Measurements from ENCODE around the gene NDUFS7. TPM values are rescaled to one million over a fixed set of nuclear protein-coding genes. Genes with fewer than 3 reads are reported as not detected.

The NDUFS7 gene
- total RNA-seq, 3 donors from 2014 or later (not counting 1 experiment from before 2014, with no cell fraction given) = 60.8 to 67.9 (median 66.6) TPM

DNA sequence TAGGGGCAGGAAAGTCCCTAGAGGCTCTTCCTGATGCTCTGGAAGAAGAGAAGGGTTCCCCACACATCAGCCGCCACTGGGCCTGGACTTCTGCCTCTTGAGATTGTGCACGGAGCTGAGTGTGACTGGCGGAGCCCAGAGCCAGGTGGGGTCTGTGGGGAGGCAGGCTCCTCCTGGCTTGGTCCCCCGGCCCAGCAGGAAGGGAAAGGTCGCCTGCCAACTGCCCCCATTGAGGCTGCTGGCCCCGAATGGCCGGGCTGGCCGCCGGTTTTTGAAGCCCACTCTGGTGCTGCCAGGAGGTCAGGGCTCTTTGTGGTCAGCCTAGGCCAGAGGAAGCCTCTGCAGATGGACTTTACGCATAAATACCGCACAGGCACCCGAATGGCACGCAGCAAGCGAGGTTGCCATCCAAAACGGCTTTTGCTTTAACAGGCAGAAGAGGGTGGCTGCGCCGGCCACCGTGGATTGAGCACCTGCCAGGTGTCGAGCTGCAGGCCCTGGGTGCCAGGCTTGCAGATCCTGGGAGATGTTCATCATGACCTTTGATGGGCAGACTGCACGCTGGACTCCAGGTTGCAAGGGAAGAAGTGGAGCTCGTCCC is 28.7 kb downstream of the NDUFS7 start:
- peak overlapping the region; percentile 91 to 94 for H3K27ac Mint-ChIP-seq
- no peaks in the 10 kb centered on the region for H3K9me3 Mint-ChIP-seq
- peaks cover 69 to 80% of the 10 kb centered on the region in 2 donors for H3K4me1 Mint-ChIP-seq
- intact Hi-C loops (cut with micrococcal nuclease) = no loop called here
- TF ChIP-seq, protein P1, sequence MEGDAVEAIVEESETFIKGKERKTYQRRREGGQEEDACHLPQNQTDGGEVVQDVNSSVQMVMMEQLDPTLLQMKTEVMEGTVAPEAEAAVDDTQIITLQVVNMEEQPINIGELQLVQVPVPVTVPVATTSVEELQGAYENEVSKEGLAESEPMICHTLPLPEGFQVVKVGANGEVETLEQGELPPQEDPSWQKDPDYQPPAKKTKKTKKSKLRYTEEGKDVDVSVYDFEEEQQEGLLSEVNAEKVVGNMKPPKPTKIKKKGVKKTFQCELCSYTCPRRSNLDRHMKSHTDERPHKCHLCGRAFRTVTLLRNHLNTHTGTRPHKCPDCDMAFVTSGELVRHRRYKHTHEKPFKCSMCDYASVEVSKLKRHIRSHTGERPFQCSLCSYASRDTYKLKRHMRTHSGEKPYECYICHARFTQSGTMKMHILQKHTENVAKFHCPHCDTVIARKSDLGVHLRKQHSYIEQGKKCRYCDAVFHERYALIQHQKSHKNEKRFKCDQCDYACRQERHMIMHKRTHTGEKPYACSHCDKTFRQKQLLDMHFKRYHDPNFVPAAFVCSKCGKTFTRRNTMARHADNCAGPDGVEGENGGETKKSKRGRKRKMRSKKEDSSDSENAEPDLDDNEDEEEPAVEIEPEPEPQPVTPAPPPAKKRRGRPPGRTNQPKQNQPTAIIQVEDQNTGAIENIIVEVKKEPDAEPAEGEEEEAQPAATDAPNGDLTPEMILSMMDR (IDR thresholded peaks at IDR 0.05) = no peak
- H3K4me1 ChIP-seq (ENCODE audit: control insufficient read depth, insufficient read depth, low read length) = peaks cover 89% of the 10 kb centered on the region
- 75% methylated on average over 21 of the region's 21 CpGs for WGBS (ENCODE audit: insufficient coverage)
- H3K27me3 ChIP-seq (ENCODE audit: control insufficient read depth, insufficient read depth, low read length) = no peaks in the 10 kb centered on the region
- H3K4me3 ChIP-seq (ENCODE audit: low read length) = no peak overlapping the region
- DNase-seq (no peak), ATAC-seq (no peak)
- H3K4me3 Mint-ChIP-seq = peak overlapping the region; percentile 72
- H3K27me3 Mint-ChIP-seq (ENCODE audit: low read depth in 2 of 2) = no peaks in the 10 kb centered on the region
- no peaks in the 10 kb centered on the region for H3K9me3 ChIP-seq (ENCODE audit: control insufficient read depth, insufficient read depth, low read length)
- no peaks in the 10 kb centered on the region for H3K36me3 Mint-ChIP-seq
- peaks cover 11% of the 10 kb centered on the region for H3K36me3 ChIP-seq (ENCODE audit: control insufficient read depth, insufficient read depth, low read length)
- H3K27ac ChIP-seq (ENCODE audit: low read length) = peak overlapping the region; percentile 61

DNA sequence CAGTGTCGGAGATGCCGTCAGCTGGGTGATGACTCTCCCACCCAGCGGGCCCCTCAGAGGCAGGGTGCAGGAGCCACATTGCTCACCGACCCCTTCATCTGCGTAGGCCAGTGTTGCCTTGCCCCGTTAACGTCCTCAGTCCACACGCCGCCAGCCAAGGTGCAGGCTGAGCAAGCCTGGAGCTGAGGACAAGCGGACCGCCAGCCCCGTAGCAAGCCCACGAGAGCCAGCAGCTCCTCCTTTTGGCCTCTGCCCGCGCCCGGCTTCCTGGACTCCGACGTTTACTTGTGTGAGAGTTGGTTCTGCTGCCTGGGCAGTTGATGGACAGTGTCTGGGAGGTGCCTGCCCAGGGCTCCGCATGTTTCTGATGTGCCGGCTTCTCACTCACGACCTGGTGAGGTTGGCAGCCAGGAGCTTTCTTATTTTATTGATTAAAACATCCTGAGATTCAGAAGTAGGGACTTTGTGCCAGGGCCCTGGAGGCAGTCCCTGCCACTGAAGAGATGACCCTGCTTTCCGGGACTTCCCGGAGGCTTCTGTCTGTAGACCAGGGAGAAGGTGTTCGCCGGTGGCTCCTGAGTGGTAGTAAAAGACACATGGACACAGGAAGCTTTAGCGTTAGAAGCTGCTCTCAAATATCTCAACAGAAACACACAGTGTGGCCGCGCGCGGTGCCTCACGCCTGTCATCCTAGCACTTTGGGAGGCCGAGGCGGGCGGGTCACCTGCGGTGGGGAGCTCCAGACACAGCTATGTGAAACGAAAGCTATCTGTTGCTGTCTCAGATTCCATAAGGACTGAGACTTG is 29.5 kb downstream of the NDUFS7 start:
- H3K36me3 Mint-ChIP-seq = no peaks in the 10 kb centered on the region
- no peaks in the 10 kb centered on the region for H3K9me3 Mint-ChIP-seq
- H3K36me3 ChIP-seq (ENCODE audit: control insufficient read depth, insufficient read depth, low read length) = peaks cover 14% of the 10 kb centered on the region
- peaks cover 73 to 84% of the 10 kb centered on the region in 2 donors for H3K4me1 Mint-ChIP-seq
- H3K27ac Mint-ChIP-seq = peak overlapping the region; percentile 91 to 94
- no peaks in the 10 kb centered on the region for H3K27me3 Mint-ChIP-seq (ENCODE audit: low read depth in 2 of 2)
- DNase-seq (no peak), ATAC-seq (peak in 1 of 3 donors; percentile 5)
- H3K9me3 ChIP-seq (ENCODE audit: control insufficient read depth, insufficient read depth, low read length) = no peaks in the 10 kb centered on the region
- WGBS (ENCODE audit: insufficient coverage) = 79% methylated on average over 36 of the region's 36 CpGs
- H3K27ac ChIP-seq (ENCODE audit: low read length) = peak overlapping the region; percentile 22
- H3K4me3 Mint-ChIP-seq = peak overlapping the region; percentile 71
- TF ChIP-seq, protein P1 (IDR thresholded peaks at IDR 0.05) = no peak
- H3K4me1 ChIP-seq (ENCODE audit: control insufficient read depth, insufficient read depth, low read length) = peaks cover 95% of the 10 kb centered on the region
- intact Hi-C loops (cut with micrococcal nuclease) = no loop called here
- H3K27me3 ChIP-seq (ENCODE audit: control insufficient read depth, insufficient read depth, low read length) = no peaks in the 10 kb centered on the region
- H3K4me3 ChIP-seq (ENCODE audit: low read length) = no peak overlapping the region

DNA sequence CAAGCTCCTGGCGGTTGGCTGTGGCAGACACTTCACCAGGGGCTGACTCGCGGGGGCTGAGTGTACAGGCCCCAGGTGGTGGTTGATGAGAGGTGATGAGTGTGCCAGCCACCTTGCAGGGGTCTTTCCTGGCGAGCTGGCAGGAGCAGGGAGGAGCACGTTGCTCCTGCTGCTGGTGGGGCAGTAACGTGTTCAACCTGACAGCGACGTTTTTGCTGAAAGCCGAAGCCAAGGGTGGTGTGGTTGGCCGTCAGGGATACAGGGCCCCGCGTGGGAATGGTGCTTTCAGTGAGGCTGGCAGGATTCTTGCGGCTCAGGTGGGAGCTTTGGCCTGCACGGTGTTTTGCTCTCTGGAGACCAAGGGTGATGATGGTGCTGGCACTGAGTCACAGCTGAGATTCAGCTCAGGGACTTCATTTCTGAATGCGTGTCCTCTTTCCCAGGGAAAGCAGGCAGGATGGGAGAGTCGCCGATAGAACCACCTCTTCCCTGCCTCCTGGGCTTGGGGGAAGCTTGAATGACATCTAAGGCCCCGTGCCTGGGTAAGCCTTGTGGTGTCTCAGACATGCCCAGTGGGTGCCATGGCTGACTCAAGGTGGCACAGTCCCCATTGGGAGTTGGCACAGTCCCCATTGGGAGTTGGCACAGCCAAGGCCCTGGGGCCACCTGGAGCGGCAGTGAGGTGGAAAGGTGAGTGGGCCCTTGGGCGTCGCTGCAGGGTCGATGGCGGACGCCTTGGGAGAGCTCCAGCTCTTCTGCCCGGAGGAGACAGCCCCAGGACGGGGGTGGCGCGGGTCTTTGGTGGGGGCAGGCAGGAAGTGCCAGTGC is 32.5 kb downstream of the NDUFS7 start:
- H3K27ac ChIP-seq (ENCODE audit: low read length) = no peak overlapping the region
- no peaks in the 10 kb centered on the region for H3K27me3 Mint-ChIP-seq (ENCODE audit: low read depth in 2 of 2)
- H3K4me1 Mint-ChIP-seq = peaks cover 52 to 65% of the 10 kb centered on the region in 2 donors
- ATAC-seq = no peak
- intact Hi-C loops (cut with micrococcal nuclease) = no loop called here
- no peaks in the 10 kb centered on the region for H3K27me3 ChIP-seq (ENCODE audit: control insufficient read depth, insufficient read depth, low read length)
- H3K4me3 Mint-ChIP-seq = no peak overlapping the region
- 89% methylated on average over 28 of the region's 28 CpGs for WGBS (ENCODE audit: insufficient coverage)
- no peaks in the 10 kb centered on the region for H3K9me3 ChIP-seq (ENCODE audit: control insufficient read depth, insufficient read depth, low read length)
- H3K36me3 ChIP-seq (ENCODE audit: control insufficient read depth, insufficient read depth, low read length) = peaks cover 38% of the 10 kb centered on the region
- no peak overlapping the region for H3K4me3 ChIP-seq (ENCODE audit: low read length)
- no peaks in the 10 kb centered on the region for H3K9me3 Mint-ChIP-seq
- no peak for DNase-seq
- H3K36me3 Mint-ChIP-seq = peaks cover 5% of the 10 kb centered on the region
- peaks cover 67% of the 10 kb centered on the region for H3K4me1 ChIP-seq (ENCODE audit: control insufficient read depth, insufficient read depth, low read length)
- TF ChIP-seq, protein P1 (IDR thresholded peaks at IDR 0.05) = no peak
- peak overlapping the region; percentile 80 to 81 for H3K27ac Mint-ChIP-seq

Data from natural killer cell (primary cell).